VCaP (cell line): ENCODE results near the gene NFYA.

Experiments used
- H3K27ac ChIP-seq: fragments of 450-650 bp; 2 replicates; pipeline ENCODE4 v1.5.1; 2017
- CTCF ChIP-seq: fragments of 450-650 bp; conservative IDR thresholded peaks from 2 replicates; pipeline ENCODE4 v1.5.1; 2017; ENCODE audit warnings: mild to moderate bottlenecking, moderate library complexity

The NFYA gene

DNA sequence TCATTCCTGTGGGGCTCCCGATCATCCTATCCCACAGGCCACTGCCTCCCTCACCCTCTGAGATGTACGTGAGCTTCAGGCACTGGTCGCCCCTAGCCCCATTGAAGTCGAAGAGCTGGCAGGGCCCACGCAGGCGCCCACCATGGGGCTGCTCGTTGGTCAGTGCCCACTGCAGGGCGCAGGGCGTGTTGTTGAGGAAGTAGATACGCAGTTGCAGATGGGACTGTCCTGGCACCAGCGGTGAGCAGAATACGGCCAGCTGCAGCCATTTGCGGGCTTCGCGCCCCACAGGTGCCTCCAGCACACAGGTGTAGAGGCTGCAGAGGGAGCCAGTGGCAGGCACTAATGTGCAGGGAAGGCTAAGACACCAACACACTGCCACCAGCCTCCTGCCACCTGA is 39.9 kb upstream of the NFYA start:
- H3K27ac ChIP-seq = no peak overlapping the region
- TF ChIP-seq CTCF = no peak

- no peak for TF ChIP-seq CTCF
- H3K27ac ChIP-seq = no peak overlapping the region
These were observed 39.0 kb upstream of the NFYA start for GRCh38 chr6:41033776-41034175.

- no peak overlapping the region for H3K27ac ChIP-seq
- TF ChIP-seq CTCF = no peak
These were observed 36.6 kb upstream of the NFYA start for GRCh38 chr6:41036186-41036585.

- no peak for TF ChIP-seq CTCF
- H3K27ac ChIP-seq = no peak overlapping the region
These were observed 36.2 kb upstream of the NFYA start for GRCh38 chr6:41036601-41037000.

DNA sequence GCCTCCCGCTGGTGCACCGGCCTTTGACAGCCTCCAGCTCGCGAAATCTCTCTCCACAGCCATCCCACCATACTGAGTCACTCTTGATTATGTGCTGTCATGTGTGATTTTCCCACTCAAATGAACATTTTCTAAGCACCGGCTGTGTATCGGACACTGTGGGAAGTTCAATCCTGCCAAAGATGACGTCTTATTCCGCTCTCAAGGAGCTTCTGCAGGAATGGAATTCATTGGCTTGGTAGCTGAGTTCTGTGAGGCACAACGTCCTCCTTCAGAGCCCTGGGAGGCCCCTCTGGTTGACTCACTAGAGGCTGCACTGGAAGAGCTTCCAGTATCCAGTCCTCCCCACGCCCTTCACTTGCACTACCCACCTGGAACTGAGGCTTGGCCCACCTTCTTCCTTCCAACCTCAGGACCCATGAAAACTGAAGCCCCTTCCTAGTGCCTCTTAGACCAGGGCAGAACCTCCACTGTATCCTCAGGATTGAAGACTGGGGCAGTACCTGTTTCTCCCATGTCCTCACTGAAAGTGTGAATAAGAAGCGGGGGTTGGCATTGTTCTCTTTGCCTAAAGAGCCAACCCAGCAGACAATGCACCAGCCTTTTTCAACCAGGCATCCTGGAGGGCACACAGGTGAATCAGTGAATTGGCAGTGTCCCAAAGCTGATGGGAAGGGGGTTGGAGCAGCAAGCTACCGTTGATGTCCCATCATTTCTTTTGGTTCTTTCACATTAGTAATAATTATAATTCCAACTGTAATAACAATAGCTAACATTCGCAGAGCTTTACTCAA is 35.5 kb upstream of the NFYA start:
- no peak overlapping the region for H3K27ac ChIP-seq
- no peak for TF ChIP-seq CTCF

GRCh38 chr6:41038205-41038604 is 34.6 kb upstream of the NFYA start:
- no peak overlapping the region for H3K27ac ChIP-seq
- no peak for TF ChIP-seq CTCF

DNA sequence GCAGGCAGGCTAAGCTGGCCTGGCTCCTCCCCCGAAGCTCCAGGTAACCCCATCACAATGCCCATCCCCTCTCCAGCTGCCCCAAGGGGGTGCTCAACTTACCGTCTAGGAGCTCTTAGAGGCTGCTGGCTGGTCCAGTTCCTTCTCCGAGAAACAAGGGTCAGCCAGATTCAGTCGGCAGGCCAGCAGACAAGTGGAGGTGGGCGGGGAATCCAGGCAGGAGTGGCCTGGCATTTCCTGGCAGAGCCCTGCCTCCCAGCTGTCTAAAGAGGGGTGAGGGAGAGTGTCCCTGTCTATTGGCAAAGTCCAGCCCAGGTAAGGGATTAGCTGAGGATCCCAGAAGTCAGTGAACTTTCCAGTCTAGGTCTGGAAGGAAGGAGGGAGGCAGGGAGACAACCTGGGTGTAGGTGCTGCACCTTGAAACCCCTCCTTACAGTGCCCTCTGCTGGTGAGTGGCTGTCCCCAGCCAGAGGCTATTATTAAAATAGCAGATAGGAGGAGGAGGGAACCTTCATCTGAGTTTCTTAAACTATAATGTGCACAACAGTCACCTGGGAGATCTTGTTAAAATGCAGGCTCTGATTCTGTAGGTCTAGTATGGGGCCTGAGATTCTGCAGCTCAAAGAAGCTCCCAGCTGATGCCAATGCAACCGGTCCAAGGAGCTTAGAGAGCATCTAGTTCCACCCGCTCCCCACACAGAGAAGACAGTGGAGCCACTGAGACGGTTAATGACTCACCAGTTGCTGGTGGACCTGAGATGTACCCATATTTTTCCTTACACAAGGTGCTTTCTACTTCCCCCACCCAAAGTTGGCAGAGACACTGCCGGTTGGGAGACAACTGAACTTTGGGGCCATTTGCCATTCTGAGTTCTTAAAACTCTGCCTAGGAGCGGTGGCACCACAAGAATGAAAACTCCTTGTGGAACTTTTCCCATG is 33.4 kb upstream of the NFYA start, which contains the start of gene UNC5CL:
Gene UNC5CL, minus strand, starts transcription at position 162 of the 939 bp plus-strand sequence. CDS start 4,147 bp downstream, outside the sequence.
- H3K27ac ChIP-seq = no peak within 1 kb of the TSS
- TF ChIP-seq CTCF = peak; percentile 86
